IgD-negative memory B cell (primary cell): ENCODE measurements around the gene BRD2. TPM values are rescaled to one million over a fixed set of nuclear protein-coding genes. Genes with fewer than 3 reads are reported as not detected.

ENCODE experiments used
- H3K27ac Mint-ChIP-seq, 3 donors: one replicate each; pipeline ENCODE4 v1.8.0; 2020 to 2022; ENCODE audit warnings: mild to moderate bottlenecking in 3 of 3, mixed read lengths in 3 of 3, moderate library complexity in 1 of 3
- H3K27me3 Mint-ChIP-seq: one replicate; pipeline ENCODE4 v1.8.0; 2021; ENCODE audit warnings: mixed read lengths
- H3K36me3 Mint-ChIP-seq: one replicate; pipeline ENCODE4 v1.8.0; 2020; ENCODE audit warnings: mild to moderate bottlenecking, mixed read lengths
- H3K4me1 Mint-ChIP-seq, 3 donors: one replicate each; pipeline ENCODE4 v1.8.0; 2020 to 2022; ENCODE audit warnings: mixed read lengths in 3 of 3, mild to moderate bottlenecking in 1 of 3
- H3K4me3 Mint-ChIP-seq, 4 donors: one replicate each; pipeline ENCODE4 v1.8.0; 2020 to 2022; ENCODE audit warnings: mild to moderate bottlenecking in 4 of 4, mixed read lengths in 4 of 4, moderate library complexity in 3 of 4
- H3K9me3 Mint-ChIP-seq, 3 donors: one replicate each; pipeline ENCODE4 v1.8.0; 2020 to 2021; ENCODE audit warnings: mixed read lengths in 3 of 3, mild to moderate bottlenecking in 1 of 3
- polyA plus RNA-seq: library from polyadenylated mRNA; unstranded; fragments of 300-500 nt; fragmentation: Illumina TruSeq; gene quantifications from one replicate; pipeline ENCODE4 v1.2.3, GENCODE V29; 2021

Gene BRD2
- polyA plus RNA-seq, 1 donor from 2014 or later, result 110 TPM

- H3K4me3 Mint-ChIP-seq, result no peak overlapping the region
- H3K27me3 Mint-ChIP-seq, result no peaks in the 10 kb centered on the region
- no peaks in the 10 kb centered on the region for H3K9me3 Mint-ChIP-seq
- peaks cover 46 to 65% (median 52%) of the 10 kb centered on the region in 3 donors for H3K4me1 Mint-ChIP-seq
- H3K27ac Mint-ChIP-seq, result no peak overlapping the region
- peaks cover 4% of the 10 kb centered on the region for H3K36me3 Mint-ChIP-seq
Observed at GRCh38 chr6:32960563-32960962, 7.8 kb upstream of the BRD2 start.

- H3K36me3 Mint-ChIP-seq, result peaks cover 4% of the 10 kb centered on the region
- H3K27ac Mint-ChIP-seq, result peak overlapping the region; percentile 6 to 78 (median 57)
- H3K9me3 Mint-ChIP-seq, result no peaks in the 10 kb centered on the region
- H3K4me1 Mint-ChIP-seq, result peaks cover 48 to 64% (median 51%) of the 10 kb centered on the region in 3 donors
- H3K27me3 Mint-ChIP-seq, result no peaks in the 10 kb centered on the region
- peak overlapping the region in 3 of 4 donors; percentile 1 to 58 (median 49) for H3K4me3 Mint-ChIP-seq
Observed at GRCh38 chr6:32962213-32962826, 6.1 kb upstream of the BRD2 start.

- Mint-ChIP-seq H3K4me1 (peaks cover 47 to 64% (median 48%) of the 10 kb centered on the region in 3 donors), H3K27me3 (no peaks in the 10 kb centered on the region), H3K27ac (peak overlapping the region in 2 of 3 donors; percentile 22 to 64), H3K36me3 (peaks cover 4% of the 10 kb centered on the region), H3K4me3 (peak overlapping the region in 1 of 4 donors; percentile 66), H3K9me3 (no peaks in the 10 kb centered on the region)
Observed at GRCh38 chr6:32963866-32964265, 4.5 kb upstream of the BRD2 start.

- Mint-ChIP-seq H3K27ac (peak overlapping the region in 1 of 3 donors; percentile 100), H3K36me3 (peaks cover 3% of the 10 kb centered on the region), H3K4me1 (peaks cover 43 to 60% (median 45%) of the 10 kb centered on the region in 3 donors), H3K27me3 (no peaks in the 10 kb centered on the region), H3K9me3 (no peaks in the 10 kb centered on the region), H3K4me3 (peak overlapping the region in 1 of 4 donors; percentile 75)
Observed at GRCh38 chr6:32964776-32965175, 3.6 kb upstream of the BRD2 start.

- H3K4me3 Mint-ChIP-seq, result peak overlapping the region; percentile 96 to 100 (median 99)
- H3K9me3 Mint-ChIP-seq, result no peaks in the 10 kb centered on the region
- H3K27me3 Mint-ChIP-seq, result no peaks in the 10 kb centered on the region
Observed at GRCh38 chr6:32967151-32968091, 973 bp upstream of the BRD2 start.

GRCh38 chr6:32968867-32969684 is 682 bp downstream of the BRD2 start:
- peak overlapping the region; percentile 96 to 100 (median 99) for H3K4me3 Mint-ChIP-seq
- peaks cover 17% of the 10 kb centered on the region for H3K36me3 Mint-ChIP-seq
- H3K27me3 Mint-ChIP-seq, result no peaks in the 10 kb centered on the region
- H3K9me3 Mint-ChIP-seq, result no peaks in the 10 kb centered on the region
- peak overlapping the region; percentile 98 to 100 (median 100) for H3K27ac Mint-ChIP-seq
- peaks cover 24 to 47% (median 25%) of the 10 kb centered on the region in 3 donors for H3K4me1 Mint-ChIP-seq

More at GRCh38 chr6:32967151-32968091, 973 bp upstream of the BRD2 start:
- peaks cover 5% of the 10 kb centered on the region for H3K36me3 Mint-ChIP-seq
- H3K4me1 Mint-ChIP-seq, result peaks cover 29 to 51% (median 30%) of the 10 kb centered on the region in 3 donors
- H3K27ac Mint-ChIP-seq, result peak overlapping the region; percentile 96 to 100 (median 100)

GRCh38 chr6:32969685-32970412 is 1.5 kb downstream of the BRD2 start:
- peak overlapping the region; percentile 96 to 100 (median 99) for H3K4me3 Mint-ChIP-seq
- H3K36me3 Mint-ChIP-seq, result peaks cover 15% of the 10 kb centered on the region
- H3K27me3 Mint-ChIP-seq, result no peaks in the 10 kb centered on the region
- H3K27ac Mint-ChIP-seq, result peak overlapping the region; percentile 98 to 100 (median 100)
- H3K4me1 Mint-ChIP-seq, result peaks cover 23 to 43% (median 23%) of the 10 kb centered on the region in 3 donors
- peaks cover 0 to 2% (median 0%) of the 10 kb centered on the region in 3 donors for H3K9me3 Mint-ChIP-seq

- Mint-ChIP-seq H3K4me1 (peaks cover 19 to 41% (median 23%) of the 10 kb centered on the region in 3 donors), H3K27ac (peak overlapping the region; percentile 100), H3K4me3 (peak overlapping the region; percentile 98 to 100 (median 99)), H3K9me3 (peaks cover 0 to 2% (median 0%) of the 10 kb centered on the region in 3 donors), H3K36me3 (peaks cover 14% of the 10 kb centered on the region), H3K27me3 (no peaks in the 10 kb centered on the region)
Observed at GRCh38 chr6:32970413-32971241, 2.2 kb downstream of the BRD2 start.

GRCh38 chr6:32971242-32971580 is 2.8 kb downstream of the BRD2 start:
- peaks cover 14% of the 10 kb centered on the region for H3K36me3 Mint-ChIP-seq
- peak overlapping the region; percentile 100 for H3K27ac Mint-ChIP-seq
- peak overlapping the region; percentile 98 to 100 (median 99) for H3K4me3 Mint-ChIP-seq
- peaks cover 0 to 2% (median 0%) of the 10 kb centered on the region in 3 donors for H3K9me3 Mint-ChIP-seq
- no peaks in the 10 kb centered on the region for H3K27me3 Mint-ChIP-seq
- peaks cover 22 to 40% (median 24%) of the 10 kb centered on the region in 3 donors for H3K4me1 Mint-ChIP-seq

- Mint-ChIP-seq H3K36me3 (peaks cover 14% of the 10 kb centered on the region), H3K27ac (peak overlapping the region; percentile 100), H3K9me3 (peaks cover 0 to 2% (median 0%) of the 10 kb centered on the region in 3 donors), H3K4me1 (peaks cover 20 to 37% (median 25%) of the 10 kb centered on the region in 3 donors), H3K27me3 (no peaks in the 10 kb centered on the region), H3K4me3 (peak overlapping the region; percentile 98 to 100 (median 99))
Observed at GRCh38 chr6:32971581-32972352, 3.4 kb downstream of the BRD2 start.

GRCh38 chr6:32972353-32973143 is 4.2 kb downstream of the BRD2 start:
- H3K36me3 Mint-ChIP-seq, result peaks cover 14% of the 10 kb centered on the region
- no peaks in the 10 kb centered on the region for H3K27me3 Mint-ChIP-seq
- peaks cover 14 to 33% (median 22%) of the 10 kb centered on the region in 3 donors for H3K4me1 Mint-ChIP-seq

More at GRCh38 chr6:32972353-32973143, 4.2 kb downstream of the BRD2 start:
- Mint-ChIP-seq H3K9me3 (peaks cover 0 to 2% (median 0%) of the 10 kb centered on the region in 3 donors), H3K4me3 (peak overlapping the region; percentile 98 to 100 (median 99)), H3K27ac (peak overlapping the region; percentile 100)
